ENCODE results near the gene MED27.

- TF ChIP-seq POLR2AphosphoS5 (IDR thresholded peaks at IDR 0.05; ENCODE audit: low read depth, low read length) (no peak), POLR2A (IDR thresholded peaks at IDR 0.05; ENCODE audit: low read depth, low read length) (no peak), TAF1 (IDR thresholded peaks at IDR 0.05; ENCODE audit: borderline replicate concordance, low read depth, low read length) (no peak)
Measured at GRCh38 chr9:132012704-132013357, 66.8 kb downstream of the MED27 start.

Data from GM12892 (cell line).